Esophagus squamous epithelium (tissue), 4 donors: Measurements from ENCODE around the gene OOSP1.

Experiments used
- POLR2A ChIP-seq, 4 donors: fragments of 450-650 bp; IDR thresholded peaks; one replicate each; pipeline ENCODE4 v1.6.1; 2017; ENCODE audit warnings: antibody characterized with exemption in 4 of 4, mild to moderate bottlenecking in 4 of 4, moderate library complexity in 3 of 4
- TF ChIP-seq, protein P1 (sequence below), 6 experiments: fragments of 450-650 bp in 4 of 6; fragments of 200-600 bp in 2 of 6; sonication (generic) in 2 of 6; IDR thresholded peaks; one replicate each; pipeline ENCODE4 v1.5.1; 2016 to 2019; ENCODE audit warnings: antibody characterized with exemption in 6 of 6, mild to moderate bottlenecking in 4 of 6, moderate library complexity in 4 of 6

DNA sequence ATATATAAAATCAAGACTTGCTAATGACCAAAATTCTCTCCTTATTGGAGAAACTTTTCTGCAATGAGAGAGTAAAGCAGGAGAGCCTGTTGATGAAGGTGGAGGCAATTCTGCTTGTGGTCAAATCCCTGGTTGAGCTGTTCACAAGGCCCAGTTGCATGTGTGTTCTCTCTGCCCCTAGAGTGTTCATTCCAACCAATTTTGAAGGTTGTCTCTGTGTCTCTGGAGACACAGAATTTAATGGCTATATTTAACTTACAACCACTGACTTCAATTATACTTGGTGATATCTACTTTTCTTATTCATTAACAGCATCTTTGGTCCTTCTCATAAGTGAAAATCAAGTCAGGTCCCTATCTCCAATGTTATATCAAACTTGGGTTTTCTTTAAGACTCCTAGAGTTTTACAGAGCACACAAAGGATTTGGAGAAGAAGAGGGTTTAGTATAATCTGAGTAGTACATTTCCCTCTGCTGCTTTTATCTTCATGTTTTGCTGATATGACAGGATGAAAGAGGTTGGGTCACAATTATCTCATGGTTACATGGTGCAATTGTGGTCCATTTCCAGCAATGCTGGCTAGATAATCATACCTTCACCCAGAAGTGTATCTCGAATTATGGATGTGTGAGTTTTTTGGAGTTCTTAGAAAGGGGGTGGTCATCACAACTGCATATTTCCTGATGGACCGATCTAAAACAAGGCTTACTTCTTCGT is 29.6 kb downstream of the OOSP1 start:
- TF ChIP-seq, protein P1, sequence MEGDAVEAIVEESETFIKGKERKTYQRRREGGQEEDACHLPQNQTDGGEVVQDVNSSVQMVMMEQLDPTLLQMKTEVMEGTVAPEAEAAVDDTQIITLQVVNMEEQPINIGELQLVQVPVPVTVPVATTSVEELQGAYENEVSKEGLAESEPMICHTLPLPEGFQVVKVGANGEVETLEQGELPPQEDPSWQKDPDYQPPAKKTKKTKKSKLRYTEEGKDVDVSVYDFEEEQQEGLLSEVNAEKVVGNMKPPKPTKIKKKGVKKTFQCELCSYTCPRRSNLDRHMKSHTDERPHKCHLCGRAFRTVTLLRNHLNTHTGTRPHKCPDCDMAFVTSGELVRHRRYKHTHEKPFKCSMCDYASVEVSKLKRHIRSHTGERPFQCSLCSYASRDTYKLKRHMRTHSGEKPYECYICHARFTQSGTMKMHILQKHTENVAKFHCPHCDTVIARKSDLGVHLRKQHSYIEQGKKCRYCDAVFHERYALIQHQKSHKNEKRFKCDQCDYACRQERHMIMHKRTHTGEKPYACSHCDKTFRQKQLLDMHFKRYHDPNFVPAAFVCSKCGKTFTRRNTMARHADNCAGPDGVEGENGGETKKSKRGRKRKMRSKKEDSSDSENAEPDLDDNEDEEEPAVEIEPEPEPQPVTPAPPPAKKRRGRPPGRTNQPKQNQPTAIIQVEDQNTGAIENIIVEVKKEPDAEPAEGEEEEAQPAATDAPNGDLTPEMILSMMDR (IDR thresholded peaks at IDR 0.05): no peak
- no peak for TF ChIP-seq POLR2A (IDR thresholded peaks at IDR 0.05)
